Testis (tissue), 2 donors: ENCODE results near the gene DNAH10.

ENCODE experiments used
- POLR2A ChIP-seq: fragments of 450-650 bp; IDR thresholded peaks from one replicate; pipeline ENCODE4 v1.6.1; 2017; ENCODE audit warnings: antibody characterized with exemption, mild to moderate bottlenecking, moderate library complexity
- TF ChIP-seq, protein P1 (sequence below), 3 experiments: fragments of 450-650 bp in 2 of 3; fragments of 200-600 bp in 1 of 3; sonication (generic) in 1 of 3; IDR thresholded peaks; one replicate each; pipeline ENCODE4 v1.5.1; 2016 to 2019; ENCODE audit warnings: antibody characterized with exemption in 3 of 3, mild to moderate bottlenecking in 2 of 3, moderate library complexity in 1 of 3

- TF ChIP-seq, protein P1, sequence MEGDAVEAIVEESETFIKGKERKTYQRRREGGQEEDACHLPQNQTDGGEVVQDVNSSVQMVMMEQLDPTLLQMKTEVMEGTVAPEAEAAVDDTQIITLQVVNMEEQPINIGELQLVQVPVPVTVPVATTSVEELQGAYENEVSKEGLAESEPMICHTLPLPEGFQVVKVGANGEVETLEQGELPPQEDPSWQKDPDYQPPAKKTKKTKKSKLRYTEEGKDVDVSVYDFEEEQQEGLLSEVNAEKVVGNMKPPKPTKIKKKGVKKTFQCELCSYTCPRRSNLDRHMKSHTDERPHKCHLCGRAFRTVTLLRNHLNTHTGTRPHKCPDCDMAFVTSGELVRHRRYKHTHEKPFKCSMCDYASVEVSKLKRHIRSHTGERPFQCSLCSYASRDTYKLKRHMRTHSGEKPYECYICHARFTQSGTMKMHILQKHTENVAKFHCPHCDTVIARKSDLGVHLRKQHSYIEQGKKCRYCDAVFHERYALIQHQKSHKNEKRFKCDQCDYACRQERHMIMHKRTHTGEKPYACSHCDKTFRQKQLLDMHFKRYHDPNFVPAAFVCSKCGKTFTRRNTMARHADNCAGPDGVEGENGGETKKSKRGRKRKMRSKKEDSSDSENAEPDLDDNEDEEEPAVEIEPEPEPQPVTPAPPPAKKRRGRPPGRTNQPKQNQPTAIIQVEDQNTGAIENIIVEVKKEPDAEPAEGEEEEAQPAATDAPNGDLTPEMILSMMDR (IDR thresholded peaks at IDR 0.05), result peak in 1 of 3 experiments; percentile 9
- TF ChIP-seq POLR2A, result no peak
Observed at GRCh38 chr12:123938679-123939480, 176.8 kb downstream of the DNAH10 start.
